Rectal smooth muscle tissue (tissue), 1 donor: Measurements from ENCODE around the gene URM1.

Source experiments
- H3K27ac ChIP-seq: one replicate; pipeline ENCODE4 v1.7.0; 2013; ENCODE audit warnings: low read depth, low read length, inconsistent platforms
- H3K27me3 ChIP-seq: one replicate; pipeline ENCODE4 v1.7.0; 2013; ENCODE audit warnings: low read length; ENCODE audit not compliant: control insufficient read depth, insufficient read depth
- H3K36me3 ChIP-seq: one replicate; pipeline ENCODE4 v1.7.0; 2013; ENCODE audit warnings: low read length; ENCODE audit not compliant: control insufficient read depth, insufficient read depth
- H3K4me1 ChIP-seq: one replicate; pipeline ENCODE4 v1.7.0; 2013; ENCODE audit warnings: low read length; ENCODE audit not compliant: control insufficient read depth, insufficient read depth
- H3K4me3 ChIP-seq: one replicate; pipeline ENCODE4 v1.7.0; 2013; ENCODE audit warnings: low read length
- H3K9ac ChIP-seq: one replicate; pipeline ENCODE4 v1.7.0; 2013; ENCODE audit warnings: low read length

URM1 gene

DNA sequence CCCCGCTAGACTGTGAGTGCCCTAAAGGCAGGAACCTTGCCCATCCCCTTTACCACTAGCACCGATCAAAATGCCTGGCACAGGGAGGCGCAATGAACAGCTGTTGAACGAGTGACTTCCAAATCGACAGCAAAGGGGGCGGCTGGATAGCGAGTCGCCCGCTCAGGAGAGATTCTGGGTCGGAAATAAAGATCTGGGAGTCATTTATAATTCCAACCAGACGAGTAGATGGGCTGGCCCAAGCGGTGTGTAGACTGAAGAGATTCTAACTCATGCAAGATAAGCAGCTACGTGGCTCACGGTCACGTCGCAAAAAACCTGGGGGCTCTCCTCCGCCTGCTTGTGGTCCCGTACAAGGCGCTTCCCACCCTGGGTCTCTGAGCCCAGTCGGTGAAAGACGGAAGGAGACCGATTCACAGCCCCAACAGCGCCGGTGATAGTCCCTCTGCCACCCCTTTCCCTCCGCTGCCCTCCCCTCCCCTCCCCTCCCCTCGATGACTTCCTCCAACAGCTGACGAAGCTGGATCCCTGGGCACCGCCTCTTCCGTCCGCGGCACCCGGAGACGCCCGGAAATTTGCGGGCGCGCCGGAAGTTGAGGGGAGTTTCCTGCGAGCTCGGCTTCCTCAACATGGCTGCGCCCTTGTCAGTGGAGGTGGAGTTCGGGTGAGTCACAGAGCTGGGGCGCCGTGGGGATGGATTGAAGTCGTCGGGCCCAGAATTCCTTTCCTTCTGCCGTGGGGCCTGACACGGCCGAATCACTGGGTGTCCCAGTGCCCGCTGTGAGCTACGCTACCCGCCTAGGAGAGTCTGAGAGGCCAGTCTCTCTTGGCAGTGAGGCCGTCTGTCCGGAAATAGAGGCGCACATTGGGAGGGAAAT is at the start of gene URM1:
Gene URM1 (plus strand): TSS at position 623 of the 878 bp plus-strand sequence. CDS start 7 bp downstream, at position 630.
- Histone ChIP-seq H3K4me3 (peak within 1 kb of the TSS; percentile 98), H3K9ac (peak within 1 kb of the TSS; percentile 96), H3K4me1 (peaks cover 13% of the 10 kb centered on the region), H3K27me3 (no peaks in the 10 kb centered on the region), H3K27ac (peak within 1 kb of the TSS; percentile 93), H3K36me3 (peaks cover 2% of the 10 kb centered on the region)

DNA sequence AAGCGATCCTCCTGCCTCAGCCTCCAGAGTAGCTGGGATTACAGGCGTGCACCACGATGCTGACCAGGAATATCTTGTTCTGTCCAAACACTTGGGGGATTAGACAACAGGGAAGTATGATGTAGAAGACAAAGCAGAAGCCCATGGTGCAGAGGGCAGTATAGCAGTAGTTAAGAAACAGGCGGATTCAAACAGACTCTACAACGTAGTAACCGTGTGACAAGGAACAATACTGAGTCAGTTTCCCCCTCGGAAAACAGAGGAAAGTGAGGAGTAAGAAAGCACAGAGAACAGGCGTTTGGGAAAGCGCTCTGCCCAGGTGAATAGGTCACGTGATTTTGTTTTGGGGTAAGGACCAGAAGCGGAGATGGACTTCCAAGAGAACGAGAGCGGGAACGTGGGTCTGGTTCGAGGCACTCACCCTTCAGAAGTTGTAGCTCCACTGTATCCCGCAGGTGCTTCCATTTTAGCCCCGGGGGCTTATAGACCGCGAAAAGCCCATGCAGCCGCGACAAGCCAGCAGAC is 49.2 kb upstream of the URM1 start:
- H3K27ac ChIP-seq: peak overlapping the region; percentile 34
- peak overlapping the region; percentile 90 for H3K9ac ChIP-seq
- H3K36me3 ChIP-seq: peaks cover 23% of the 10 kb centered on the region

DNA sequence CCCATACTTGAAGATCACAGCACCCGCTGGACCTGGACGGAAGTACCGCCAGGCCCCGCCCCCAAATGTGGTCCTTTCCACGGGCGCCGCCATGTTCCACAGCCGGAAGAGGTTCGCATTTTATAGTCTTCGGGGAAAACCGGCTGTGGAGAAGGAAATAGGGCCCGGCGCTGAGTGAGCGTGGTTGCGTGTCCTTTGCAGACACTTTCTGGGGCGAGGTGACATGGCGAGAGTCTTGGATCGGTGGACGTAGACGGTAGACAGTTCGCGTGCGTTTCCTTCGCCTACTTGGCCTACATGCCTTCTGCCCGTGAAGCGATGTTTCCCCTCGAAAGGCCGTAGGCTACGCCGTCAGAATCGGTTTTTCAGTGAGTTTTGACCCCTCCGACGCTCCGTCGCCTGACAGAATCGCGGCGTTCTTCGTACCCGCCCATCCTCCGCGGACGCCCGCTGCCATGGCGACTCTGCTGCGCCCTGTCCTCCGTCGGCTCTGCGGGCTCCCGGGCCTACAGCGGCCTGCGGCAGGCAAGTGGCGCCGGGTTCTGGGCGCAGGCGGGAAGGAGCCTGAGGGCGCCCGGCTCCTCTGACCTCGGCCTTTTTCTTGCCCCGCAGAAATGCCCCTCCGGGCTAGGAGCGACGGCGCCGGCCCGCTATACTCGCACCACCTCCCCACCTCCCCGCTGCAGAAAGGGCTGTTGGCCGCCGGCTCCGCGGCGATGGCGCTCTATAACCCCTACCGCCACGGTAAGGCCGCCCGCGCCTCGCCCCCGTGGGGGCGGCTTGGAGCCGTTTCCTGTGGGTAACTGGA is 48.6 kb upstream of the URM1 start, which contains the start of the genes COQ4 and TRUB2:
Gene COQ4 (plus strand): TSS at position 436 of the 808 bp plus-strand sequence. CDS start 20 bp downstream, at position 456.
Gene TRUB2 (minus strand): TSS at position 44 of the 808 bp plus-strand sequence. CDS start 39 bp downstream, at position 5.
- H3K36me3 ChIP-seq: peaks cover 16% of the 10 kb centered on the region
- no peaks in the 10 kb centered on the region for H3K27me3 ChIP-seq
- peaks cover 7% of the 10 kb centered on the region for H3K4me1 ChIP-seq
- H3K27ac ChIP-seq: peak within 1 kb of the TSS; percentile 92
- peak within 1 kb of the TSS; percentile 90 for H3K9ac ChIP-seq
- peak within 1 kb of the TSS; percentile 98 for H3K4me3 ChIP-seq

More for the DNA sequence above, 49.2 kb upstream of the URM1 start:
- Histone ChIP-seq H3K27me3 (no peaks in the 10 kb centered on the region), H3K4me1 (peaks cover 7% of the 10 kb centered on the region), H3K4me3 (peak overlapping the region; percentile 98)

DNA sequence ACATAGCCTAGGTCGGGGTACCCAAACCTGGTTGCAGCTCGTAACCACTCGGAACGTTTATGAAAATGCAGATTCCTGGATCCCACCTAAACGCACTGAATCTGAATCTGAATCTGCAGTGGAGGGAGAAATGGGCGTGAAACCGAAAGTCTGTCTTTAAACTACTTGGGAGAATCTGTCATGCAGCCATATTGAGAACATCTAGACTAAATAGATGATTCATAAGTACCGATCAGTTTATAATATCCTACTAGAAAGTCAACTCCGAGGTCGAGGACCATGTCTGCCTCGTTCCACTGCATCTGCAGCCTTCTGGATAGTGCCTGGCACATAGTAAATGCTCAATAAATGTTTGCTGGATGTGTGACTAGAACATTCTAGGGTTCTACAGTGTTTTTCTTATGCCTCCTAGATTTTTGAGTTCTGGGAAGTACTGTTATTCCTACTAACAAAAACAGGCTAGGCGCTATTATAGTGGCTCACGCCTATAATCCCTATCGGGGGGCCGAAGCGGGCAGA is 47.9 kb upstream of the URM1 start:
- Histone ChIP-seq H3K9ac (peak overlapping the region; percentile 63), H3K27ac (peak overlapping the region; percentile 44), H3K27me3 (no peaks in the 10 kb centered on the region), H3K36me3 (peaks cover 16% of the 10 kb centered on the region), H3K4me1 (peaks cover 7% of the 10 kb centered on the region), H3K4me3 (peak overlapping the region; percentile 98)

DNA sequence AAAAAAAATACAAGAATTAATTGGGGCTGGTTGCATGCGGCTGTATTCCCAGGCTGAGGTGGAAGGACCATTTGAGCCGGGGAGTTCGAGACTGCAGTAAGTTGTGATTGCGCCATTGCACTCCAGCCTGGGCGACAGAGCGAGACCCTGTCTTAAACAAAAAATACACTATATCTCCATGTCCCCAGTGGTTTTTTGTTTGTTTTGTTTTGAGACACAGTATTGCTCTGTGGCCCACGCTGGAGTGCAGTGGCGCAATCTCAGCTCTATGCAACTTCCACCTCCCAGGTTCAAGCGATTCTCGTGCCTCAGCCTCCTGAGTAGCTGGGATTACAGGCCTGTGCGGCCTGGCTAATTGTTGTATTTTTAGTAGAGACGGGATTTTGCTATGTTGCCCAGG is 47.4 kb upstream of the URM1 start:
- Histone ChIP-seq H3K4me3 (peak overlapping the region; percentile 98), H3K27me3 (no peaks in the 10 kb centered on the region), H3K36me3 (peaks cover 16% of the 10 kb centered on the region), H3K9ac (no peak overlapping the region), H3K27ac (no peak overlapping the region), H3K4me1 (peaks cover 7% of the 10 kb centered on the region)

DNA sequence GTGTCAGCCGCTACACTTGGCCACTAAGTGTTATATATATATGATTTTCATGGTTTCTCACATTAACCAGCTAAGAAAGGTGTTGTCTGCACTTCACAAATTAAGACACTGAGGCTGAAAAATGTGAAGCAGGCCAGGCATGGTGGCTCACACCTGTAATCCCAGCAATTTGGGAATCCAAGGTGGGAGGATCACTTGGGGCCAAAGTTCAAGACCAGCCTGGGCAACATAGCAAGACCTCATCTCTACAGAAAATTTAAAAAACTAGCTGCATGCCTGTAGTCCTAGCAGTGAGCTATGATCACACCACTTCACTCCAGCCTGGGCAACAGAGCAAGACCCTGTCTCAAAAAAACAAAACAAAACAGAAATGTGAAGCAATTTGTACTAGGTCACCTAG is 46.8 kb upstream of the URM1 start:
- Histone ChIP-seq H3K27me3 (no peaks in the 10 kb centered on the region), H3K36me3 (peaks cover 16% of the 10 kb centered on the region), H3K27ac (no peak overlapping the region), H3K9ac (no peak overlapping the region), H3K4me1 (peaks cover 7% of the 10 kb centered on the region), H3K4me3 (peak overlapping the region; percentile 9)

DNA sequence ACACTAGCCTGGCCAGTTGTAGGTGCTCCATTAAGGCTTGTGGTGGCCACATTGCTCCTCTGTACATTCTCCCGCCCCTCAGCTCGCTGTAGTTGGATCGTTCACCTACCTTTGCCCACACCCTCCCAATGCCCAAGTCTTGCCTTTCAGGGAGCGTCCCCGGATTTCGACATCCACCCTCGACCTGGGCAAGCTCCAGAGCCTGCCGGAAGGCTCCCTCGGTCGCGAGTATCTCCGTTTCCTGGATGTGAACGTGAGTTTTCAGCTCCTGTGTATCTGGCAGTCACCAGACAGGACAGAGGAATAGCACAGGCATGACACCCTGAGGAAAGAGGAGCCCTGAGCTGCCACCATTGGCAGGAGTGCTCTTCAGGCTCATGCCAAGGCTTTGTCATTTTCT is 45.5 kb upstream of the URM1 start:
- Histone ChIP-seq H3K4me1 (peaks cover 7% of the 10 kb centered on the region), H3K36me3 (peaks cover 19% of the 10 kb centered on the region), H3K9ac (no peak overlapping the region), H3K27me3 (no peaks in the 10 kb centered on the region), H3K4me3 (no peak overlapping the region), H3K27ac (no peak overlapping the region)

DNA sequence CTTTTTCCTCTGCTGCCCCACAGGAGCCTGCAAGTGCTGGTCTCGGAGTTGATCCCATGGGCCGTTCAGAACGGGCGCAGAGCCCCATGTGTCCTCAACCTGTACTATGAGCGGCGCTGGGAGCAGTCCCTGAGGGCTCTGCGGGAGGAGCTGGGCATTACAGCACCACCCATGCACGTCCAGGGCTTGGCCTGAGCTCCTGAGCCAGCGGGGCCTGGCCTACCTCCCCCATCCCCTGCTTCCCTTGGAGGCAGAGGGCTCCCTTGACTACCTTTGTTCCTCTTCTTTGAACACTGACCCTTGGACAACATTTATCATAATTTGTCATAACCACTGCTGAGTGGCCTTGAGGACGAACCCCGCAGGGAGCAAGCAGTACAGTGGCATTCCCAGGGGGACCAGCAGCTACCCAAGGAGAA is 37.7 kb upstream of the URM1 start:
- Histone ChIP-seq H3K27me3 (no peaks in the 10 kb centered on the region), H3K9ac (no peak overlapping the region), H3K36me3 (peaks cover 3% of the 10 kb centered on the region), H3K4me3 (no peak overlapping the region), H3K4me1 (no peaks in the 10 kb centered on the region), H3K27ac (no peak overlapping the region)

DNA sequence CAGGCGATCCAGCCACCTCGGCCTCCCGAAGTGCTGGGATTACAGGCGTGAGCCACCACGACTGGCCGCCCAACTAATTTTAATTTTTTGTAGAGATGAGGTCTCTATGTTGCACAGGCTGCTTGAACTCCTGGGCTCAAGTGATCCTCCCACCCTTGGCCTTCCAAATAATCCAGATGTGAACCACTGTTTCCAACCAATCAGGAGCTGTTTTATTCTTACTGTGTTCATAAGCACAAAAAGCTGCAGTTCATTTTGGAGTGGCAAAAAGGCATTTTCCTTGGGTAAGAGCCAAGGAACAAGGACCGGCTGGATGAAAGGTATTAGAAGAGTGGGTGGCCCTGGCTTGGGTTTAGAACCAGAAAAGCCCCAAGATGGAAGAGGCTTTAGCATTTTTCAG is 36.0 kb upstream of the URM1 start:
- Histone ChIP-seq H3K36me3 (no peaks in the 10 kb centered on the region), H3K27me3 (no peaks in the 10 kb centered on the region), H3K4me1 (no peaks in the 10 kb centered on the region), H3K27ac (no peak overlapping the region), H3K9ac (no peak overlapping the region), H3K4me3 (no peak overlapping the region)

DNA sequence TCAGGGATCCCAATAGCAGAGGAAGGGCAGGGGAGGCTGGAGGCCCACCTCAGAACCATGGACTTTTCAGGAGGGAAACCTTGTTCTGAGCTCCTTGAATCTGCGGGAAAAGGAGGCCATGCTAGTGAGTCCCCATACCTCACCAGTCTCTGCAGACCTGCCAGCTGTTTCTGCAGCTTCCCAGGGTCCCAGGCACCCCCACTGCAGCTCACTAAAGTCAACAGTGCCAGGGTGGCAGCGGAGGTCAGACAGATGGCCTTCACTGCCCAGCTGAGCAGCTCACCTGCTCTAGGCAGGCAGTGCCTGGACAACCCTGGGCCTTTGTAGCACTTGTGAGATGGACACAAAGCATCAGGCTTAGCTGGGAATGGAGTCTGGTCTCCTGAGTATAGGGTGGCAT is 35.3 kb upstream of the URM1 start:
- H3K27me3 ChIP-seq: no peaks in the 10 kb centered on the region
- H3K4me1 ChIP-seq: no peaks in the 10 kb centered on the region
- no peak overlapping the region for H3K4me3 ChIP-seq
- no peaks in the 10 kb centered on the region for H3K36me3 ChIP-seq
- no peak overlapping the region for H3K9ac ChIP-seq
- H3K27ac ChIP-seq: no peak overlapping the region

DNA sequence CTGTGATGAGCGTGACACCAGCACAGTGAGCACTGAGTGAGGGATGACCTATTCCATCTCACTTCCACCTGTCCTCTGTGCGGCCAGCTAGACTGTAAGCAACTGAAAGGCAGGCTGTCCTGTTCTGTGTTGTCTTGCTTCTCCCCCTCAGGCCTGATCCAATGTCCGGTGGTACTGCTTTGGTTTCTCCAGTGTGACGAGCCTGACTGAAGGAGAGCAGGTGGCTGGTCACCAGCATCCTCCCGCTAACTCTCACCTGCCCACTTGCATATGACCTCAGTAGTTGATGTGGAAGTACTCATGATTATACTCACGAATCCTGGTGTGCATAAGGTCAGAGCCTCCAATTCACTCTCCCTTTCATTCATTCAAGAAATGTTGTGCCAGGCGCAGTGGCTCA is 33.2 kb upstream of the URM1 start:
- Histone ChIP-seq H3K27me3 (no peaks in the 10 kb centered on the region), H3K36me3 (no peaks in the 10 kb centered on the region)

More for the DNA sequence above, 33.2 kb upstream of the URM1 start:
- Histone ChIP-seq H3K4me1 (no peaks in the 10 kb centered on the region), H3K9ac (no peak overlapping the region), H3K27ac (no peak overlapping the region), H3K4me3 (no peak overlapping the region)
